Stimulated activated CD8-positive, alpha-beta memory T cell treated with anti-CD3 and anti-CD28 coated beads, Interleukin-12 subunit alpha, Interleukin-12 subunit beta, amount 100 ng/mL, for 1 hour (primary cell): ENCODE results near the gene TMEM123.

Source experiments
- DNase-seq: peaks from one replicate; pipeline ENCODE4 v3.0.0-alpha.2; 2020; ENCODE audit warnings: low read depth

The TMEM123 gene

DNA sequence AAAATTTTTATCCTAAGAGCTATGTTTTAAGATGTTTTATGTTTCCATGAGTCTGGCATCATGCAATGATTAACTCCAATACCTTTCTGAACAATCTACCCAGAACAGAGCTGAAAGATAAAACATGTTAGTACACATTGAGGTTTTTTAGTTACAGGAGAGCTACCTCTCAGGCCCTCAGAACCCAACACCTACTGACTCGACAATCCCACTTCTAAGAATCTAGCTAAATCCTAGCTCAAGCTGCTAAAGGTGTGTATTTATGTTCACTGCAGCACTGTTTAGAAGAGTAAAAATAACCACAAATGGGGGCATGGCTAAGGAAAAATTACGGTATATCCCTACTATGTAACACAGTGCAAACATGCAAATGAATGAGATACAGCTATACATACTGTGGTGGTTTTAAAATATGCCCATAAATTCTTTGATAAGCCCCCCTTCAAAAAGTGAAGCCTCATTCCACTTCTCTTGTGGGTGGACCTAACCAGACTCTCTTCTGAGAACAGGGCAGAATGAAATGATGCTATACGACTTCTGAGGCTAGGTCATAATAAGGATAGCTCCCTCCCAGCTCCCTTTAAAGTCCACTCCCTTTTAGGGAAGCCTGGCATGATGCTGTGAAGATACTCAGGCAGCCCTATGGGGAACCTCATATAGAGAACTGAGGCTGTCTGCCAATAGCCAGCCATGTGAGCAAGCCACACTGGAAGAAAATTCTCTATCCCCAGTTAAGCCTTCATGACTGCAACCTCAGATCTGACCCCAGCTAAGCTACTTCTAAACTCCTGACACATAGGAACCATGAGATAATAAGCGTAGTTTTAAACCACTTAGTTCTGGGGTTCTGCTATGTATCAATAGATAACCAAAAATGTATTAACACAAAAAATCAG is 29.5 kb downstream of the TMEM123 start:
- DNase-seq, result no peak

DNA sequence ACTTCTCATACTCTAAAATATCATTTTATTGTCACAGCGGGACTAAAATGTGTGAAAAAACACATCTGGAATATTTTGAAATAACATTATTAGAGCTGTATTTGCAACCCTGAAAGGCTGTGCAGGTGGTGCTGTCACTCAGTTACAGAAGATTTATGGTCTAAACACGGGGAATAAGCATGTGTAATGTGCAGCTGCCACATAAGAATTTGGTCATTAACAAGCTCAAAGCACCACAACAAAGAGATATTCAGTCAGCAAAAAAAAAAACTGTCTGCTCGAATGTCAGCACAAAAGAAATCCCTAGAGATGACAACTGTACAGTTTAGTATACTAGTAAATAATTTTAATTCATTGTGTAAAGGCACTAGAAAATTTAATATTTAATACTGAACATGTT is 31.3 kb downstream of the TMEM123 start:
- DNase-seq, result no peak

DNA sequence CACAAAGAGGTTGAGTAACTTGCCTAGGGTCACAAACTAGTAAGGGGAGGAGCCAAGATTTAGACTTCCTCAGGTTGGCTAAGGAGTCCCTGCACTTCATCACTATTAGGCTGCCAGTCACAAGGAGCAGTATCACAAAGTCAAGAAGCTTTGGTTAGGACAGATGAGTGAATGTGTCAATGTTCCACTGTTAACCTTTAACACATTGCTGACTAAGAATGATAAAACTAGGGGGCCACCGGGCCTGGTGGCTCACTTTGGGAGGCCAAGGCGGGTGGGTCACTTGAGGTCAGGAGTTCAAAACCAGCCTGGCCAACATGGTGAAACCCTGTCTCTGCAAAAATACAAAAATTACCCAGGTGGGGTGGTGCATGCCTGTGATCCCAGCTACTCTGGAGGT is 32.0 kb downstream of the TMEM123 start:
- no peak for DNase-seq

DNA sequence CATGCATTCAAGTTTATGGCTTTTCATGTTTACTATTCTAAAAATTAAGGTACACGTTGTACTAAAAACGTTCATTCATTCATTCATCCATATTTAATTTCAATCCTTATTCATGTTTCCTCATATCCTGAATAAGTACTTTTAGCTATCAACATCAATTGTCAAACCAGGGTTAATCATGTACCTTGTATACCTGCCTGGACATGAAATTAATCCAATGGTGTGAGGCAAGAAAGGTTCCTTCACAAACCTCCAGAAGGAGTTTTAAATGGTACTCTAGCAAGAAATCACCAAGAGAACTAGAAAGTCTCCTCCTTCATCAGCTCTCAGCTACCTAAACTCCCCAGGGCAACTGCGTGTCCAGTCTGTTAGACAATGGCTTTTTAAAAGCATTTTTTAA is 33.4 kb downstream of the TMEM123 start:
- no peak for DNase-seq

DNA sequence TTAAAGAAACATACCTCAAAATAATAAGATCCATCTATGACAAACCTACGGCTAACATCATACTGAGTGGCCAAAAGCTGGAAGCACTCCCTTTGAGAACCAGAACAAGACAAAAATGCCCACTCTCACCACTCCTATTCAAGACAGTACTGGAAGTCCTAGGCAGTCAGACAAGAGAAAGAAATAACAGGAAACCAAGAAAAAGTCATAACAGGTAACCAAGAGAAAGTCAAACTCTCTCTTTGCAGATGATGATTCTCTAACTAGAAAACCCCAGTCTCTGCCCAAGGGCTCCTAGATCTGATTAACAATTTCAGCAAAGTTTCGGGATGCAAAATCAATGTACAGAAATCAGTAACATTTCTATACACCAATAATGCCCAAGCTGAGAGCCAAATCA is 35.6 kb downstream of the TMEM123 start:
- no peak for DNase-seq

- no peak for DNase-seq
Measured at GRCh38 chr11:102415304-102415916, 37.2 kb downstream of the TMEM123 start.

DNA sequence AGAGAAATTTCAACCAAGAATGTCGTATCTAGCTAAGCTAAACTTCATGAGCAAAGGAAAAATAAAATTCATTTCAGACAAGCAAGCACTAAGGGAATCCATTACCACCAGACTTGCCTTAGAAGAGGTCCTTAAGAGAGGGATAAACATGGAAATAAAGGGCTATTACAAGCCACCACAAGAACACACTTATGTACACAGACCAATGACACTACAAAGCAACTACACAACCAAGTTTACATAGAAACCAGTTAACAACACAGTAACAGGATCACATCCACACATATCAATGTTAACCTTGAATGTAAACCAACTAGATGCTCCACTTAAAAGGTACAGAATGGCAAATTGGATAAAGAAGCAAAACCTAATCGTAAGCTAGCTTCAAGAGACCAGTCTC is 38.0 kb downstream of the TMEM123 start:
- no peak for DNase-seq

- no peak for DNase-seq
Measured at GRCh38 chr11:102413497-102413896, 39.1 kb downstream of the TMEM123 start.

- no peak for DNase-seq
Measured at GRCh38 chr11:102411142-102411541, 41.4 kb downstream of the TMEM123 start.

DNA sequence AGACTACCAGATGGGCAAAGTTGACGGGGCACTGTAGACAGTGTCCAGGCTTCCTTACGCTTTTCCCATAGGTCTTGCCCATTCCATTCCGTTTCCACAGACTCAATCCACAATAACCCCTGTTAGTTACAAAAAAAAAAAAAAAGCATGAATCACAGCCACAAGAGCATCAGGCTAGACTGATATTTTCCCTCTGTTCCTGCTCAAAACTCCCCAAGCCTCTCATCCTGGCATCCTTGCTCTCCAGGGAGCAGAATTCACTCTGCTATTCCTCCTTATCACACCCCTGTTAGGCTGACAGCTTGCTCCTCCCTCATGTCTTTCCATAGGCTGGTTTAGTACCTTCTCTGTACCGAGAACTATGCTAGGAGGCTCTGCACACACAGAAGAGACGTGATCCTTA is 42.2 kb downstream of the TMEM123 start:
- DNase-seq, result no peak

- no peak for DNase-seq
Measured at GRCh38 chr11:102408339-102408738, 44.2 kb downstream of the TMEM123 start.

DNA sequence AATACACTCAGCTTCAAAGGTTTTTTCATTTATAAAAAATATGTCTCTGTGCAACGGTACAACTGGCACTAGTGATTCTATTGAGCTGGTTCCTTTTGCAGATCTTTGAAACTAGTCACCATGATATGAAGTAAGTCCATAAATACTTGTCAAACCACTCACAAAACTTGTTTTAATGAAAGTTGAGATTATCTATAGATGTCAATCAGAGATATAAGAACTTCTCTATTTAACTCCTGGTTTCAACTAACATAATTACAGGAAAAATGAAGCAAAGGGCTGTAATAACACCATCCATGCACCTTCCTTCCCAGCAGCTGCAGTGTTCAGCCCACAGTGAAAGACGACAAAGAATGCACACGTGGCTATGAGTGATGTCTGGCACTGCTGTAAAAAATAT is 44.7 kb downstream of the TMEM123 start:
- no peak for DNase-seq

GRCh38 chr11:102406099-102406498 is 46.5 kb downstream of the TMEM123 start:
- no peak for DNase-seq

- DNase-seq, result no peak
Measured at GRCh38 chr11:102405501-102405900, 47.1 kb downstream of the TMEM123 start.

DNA sequence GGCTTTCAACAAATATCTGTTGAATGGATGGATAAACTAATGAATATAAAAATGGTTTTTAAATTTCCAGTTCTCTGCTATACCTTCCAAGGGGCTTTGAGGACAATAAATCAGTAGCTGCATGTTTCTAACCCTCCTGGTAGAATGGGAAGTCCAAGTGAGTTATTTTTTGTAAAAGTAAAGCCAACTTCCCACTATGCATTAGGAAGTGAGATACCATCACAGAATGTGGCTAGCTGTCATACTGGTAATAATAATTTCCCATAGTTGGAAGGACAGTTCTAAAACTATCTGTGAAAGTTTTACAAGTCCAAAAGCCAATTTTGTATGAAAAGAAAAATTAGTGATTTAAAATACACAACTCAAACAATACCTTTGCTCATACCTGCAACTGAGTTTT is 50.0 kb downstream of the TMEM123 start:
- DNase-seq, result no peak

GRCh38 chr11:102401905-102402304 is 50.7 kb downstream of the TMEM123 start:
- no peak for DNase-seq

GRCh38 chr11:102400603-102401002 is 52.0 kb downstream of the TMEM123 start:
- DNase-seq, result no peak

DNA sequence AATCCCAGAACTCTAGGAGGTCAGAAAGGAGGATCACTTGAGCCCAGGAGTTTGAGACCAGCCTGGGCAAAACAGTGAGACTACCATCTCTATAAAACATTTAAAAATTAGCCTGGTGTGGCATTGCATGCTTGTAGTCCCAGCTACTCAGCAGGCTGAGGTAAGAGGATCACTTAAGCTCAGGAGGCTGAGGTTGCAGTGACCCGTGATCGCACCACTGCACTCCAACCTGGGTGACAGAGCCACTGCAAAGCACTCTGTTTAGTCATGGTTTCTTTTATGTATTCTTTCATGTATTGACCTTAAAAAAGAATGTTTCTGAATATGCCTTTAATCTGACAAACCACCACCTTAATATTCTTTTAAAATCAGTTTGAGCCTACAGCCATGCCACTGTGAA is 53.4 kb downstream of the TMEM123 start:
- no peak for DNase-seq

DNA sequence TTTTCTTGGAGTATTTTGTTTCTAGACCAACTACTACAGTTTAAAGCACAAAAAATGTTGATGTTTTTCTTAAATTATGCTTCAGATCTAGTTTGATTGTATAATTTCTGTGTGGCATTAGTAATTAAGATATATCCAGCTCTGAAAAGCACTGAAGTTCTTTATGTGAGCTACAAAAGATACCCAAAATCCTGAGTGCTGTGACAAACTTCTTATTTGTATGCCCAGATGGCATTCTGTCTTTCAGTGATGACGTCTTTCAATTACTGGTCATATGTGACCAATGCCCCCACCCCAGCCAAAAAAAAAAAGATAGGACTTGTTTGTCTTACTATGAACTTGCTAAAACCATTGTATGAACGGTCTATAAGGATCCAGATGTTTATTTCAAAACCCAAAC is 54.3 kb downstream of the TMEM123 start:
- DNase-seq, result no peak

DNA sequence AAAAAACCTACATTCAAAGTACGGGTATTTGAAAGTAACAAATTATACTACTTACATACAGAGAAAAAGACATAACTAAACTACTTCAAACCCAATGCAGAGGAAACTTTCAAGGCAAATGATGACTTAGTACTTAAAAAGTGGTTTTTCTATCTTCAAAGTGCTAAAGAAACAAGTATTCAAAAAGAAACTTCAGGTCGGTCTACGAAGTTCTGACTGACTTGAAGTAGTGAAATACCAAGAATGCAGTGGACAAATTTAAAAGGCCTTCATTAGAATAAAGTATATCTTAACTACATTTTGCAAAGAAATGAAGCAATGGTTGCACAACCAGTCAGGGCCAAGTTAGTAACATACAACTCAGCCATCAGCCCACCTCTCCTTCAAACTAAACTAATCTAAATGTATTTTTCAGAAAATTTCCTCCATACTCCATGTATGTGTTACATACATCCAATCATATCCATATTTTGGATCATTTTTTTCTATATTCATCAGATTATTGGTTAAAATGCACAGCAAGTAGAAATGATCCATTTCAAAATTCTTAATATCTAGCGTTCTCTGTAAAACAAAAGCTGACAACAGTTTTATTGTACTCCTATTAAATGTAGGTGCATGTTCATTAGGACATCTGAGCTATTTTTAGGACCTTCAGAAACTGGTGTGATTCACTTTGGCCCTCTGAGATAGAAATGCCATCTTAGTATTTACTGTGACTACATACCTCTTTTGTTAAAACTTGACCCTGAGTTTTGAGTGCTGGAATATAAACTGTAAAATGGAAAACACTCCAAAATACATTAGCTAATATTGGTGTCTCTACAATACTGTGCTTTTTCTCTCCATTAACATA is 55.6 kb downstream of the TMEM123 start:
- DNase-seq, result no peak

DNA sequence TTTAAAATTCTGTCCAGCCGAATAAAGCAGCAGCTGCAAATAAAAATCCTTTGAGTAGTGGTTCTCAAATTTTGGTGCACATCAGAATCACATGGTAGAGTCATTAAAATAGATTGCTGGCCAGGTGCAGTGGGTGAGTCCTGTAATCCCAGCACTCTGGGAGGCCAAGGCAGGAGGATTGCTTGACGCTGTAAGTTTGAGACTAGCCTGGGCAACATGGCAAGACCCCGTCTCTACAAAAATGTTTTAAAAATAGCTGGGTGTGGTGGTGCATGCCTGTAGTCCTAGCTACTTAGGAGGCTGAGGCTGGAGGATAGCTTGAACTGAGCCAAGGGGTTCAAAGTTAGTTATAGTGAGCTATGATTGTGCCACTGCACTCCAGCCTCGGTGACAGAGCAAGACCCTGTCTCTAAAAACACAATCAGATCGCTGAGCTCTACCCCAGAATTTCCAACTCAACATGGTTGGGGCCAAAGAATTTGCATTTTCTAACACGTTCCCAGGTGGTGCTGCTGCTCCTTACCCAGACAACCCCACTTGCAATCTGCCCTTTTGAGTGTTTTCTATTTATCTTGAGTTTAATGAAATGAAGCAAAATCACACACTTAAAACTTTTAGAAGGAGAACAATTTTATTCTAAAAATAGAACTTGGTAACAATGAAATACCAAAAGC is 56.7 kb downstream of the TMEM123 start:
- no peak for DNase-seq

DNA sequence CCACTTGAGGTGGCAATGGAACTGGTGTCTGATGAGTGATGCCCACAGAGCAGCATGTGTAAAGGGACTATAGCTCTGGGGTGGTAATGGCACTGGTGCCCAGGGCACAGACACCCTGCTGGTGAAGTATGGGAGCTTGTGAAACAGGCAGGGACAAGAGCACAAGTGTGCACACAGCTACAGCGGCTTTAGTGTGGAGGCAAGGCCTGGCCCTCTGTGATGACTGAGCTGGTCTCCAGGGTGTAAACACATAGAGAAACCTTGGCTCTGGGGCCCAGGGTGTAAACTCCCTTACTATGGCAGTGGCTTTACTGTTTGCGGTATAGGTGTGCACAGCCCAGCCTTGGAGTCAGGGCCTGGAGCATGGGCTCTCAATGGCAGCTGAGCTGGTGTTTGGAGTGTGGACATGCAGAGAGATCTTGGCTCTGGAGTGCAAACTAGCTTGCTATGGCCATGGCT is 59.3 kb downstream of the TMEM123 start:
- DNase-seq, result no peak
